ENCODE results near the gene TMX2. TPM values are rescaled to one million over a fixed set of nuclear protein-coding genes. Genes with fewer than 3 reads are reported as not detected.
A peak's percentile ranks its signal among the peaks of the same experiment; 100 is the strongest.

The TMX2 gene
- total RNA-seq, 5 donors from 2014 or later (not counting 1 experiment from before 2014, with no cell fraction given), result 34.5 to 55.9 (median 51.2) TPM

DNA sequence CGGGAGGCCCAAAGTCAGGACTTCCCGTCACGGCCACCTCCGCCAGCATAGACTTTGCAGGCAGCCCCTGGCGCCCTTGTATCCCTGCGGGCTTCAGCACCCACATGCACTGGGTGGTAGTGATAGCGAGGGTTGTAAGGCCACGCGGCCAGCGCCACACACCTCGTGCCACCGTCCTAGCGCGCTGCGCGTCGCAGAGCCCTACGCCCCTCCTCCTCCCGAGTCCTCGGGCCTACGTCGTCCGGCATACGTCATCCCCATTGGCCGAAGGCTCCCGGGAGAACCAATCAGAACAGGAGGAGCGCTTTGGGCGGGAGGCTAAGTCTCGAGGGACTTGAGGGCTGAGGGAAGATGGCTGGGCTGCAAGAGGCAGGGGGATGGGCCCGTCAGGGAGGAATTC, 40.6 kb downstream of the TMX2 start:
- H3K27me3 ChIP-seq (replicated peaks in 1 of 2; ENCODE audit: control insufficient read depth in 2 of 2, extremely low read depth in 1 of 2, insufficient read depth in 2 of 2, low read length in 1 of 2), result no peaks in the 10 kb centered on the region
- no peaks in the 10 kb centered on the region for H3K9me3 ChIP-seq
- H3K27ac Mint-ChIP-seq, result no peak overlapping the region
- H3K36me3 Mint-ChIP-seq, result no peaks in the 10 kb centered on the region
- H3K4me3 ChIP-seq (ENCODE audit: control insufficient read depth in 1 of 2, extremely low read depth in 1 of 2, low read length in 1 of 2), result no peak overlapping the region
- H3K9me3 Mint-ChIP-seq, result no peaks in the 10 kb centered on the region
- CTCF ChIA-PET, result interaction anchor here in 1 of 2 donors (2.2 kb wide), 1 partner anchor 48 kb away, joined by 26 read pairs; no protein-coding TSS in a partner anchor
- H3K4me1 Mint-ChIP-seq, result peaks cover 4 to 8% (median 7%) of the 10 kb centered on the region in 3 donors
- H3K4me3 Mint-ChIP-seq, result no peak overlapping the region
- ATAC-seq (replicated peaks in 1 of 4), result no peak
- H3K4me1 ChIP-seq (ENCODE audit: control insufficient read depth in 1 of 2, extremely low read depth in 1 of 2, insufficient read depth in 2 of 2, low read length in 2 of 2), result no peaks in the 10 kb centered on the region
- H3K27me3 Mint-ChIP-seq, result no peaks in the 10 kb centered on the region
- H3K27ac ChIP-seq (ENCODE audit: low read length), result no peak overlapping the region
- WGBS (ENCODE audit: insufficient coverage), result 96% methylated on average over 28 of the region's 30 CpGs
- POLR2A ChIA-PET, result no interaction called here
- H3K36me3 ChIP-seq (ENCODE audit: control insufficient read depth in 2 of 2, extremely low read depth in 1 of 2, insufficient read depth in 1 of 2, low read length in 1 of 2), result no peaks in the 10 kb centered on the region
- no peak for DNase-seq

DNA sequence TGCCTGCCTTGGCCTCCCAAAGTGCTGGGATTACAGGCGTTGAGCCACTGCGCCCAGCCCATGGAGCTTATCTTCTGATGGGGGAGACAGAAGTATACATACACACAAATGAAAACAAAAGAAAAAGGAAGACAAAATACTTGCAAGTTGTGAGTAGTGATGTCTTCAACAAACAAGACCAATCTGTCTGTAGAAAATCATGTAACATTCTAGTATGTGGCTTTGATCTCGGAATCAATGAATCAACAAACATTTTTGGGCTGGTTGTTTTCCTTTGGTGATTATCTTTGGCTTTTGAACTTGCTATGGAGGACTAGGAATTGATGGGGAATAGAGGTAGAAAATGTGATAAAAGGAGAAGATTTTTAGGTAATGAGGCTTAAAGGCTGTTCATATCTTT, 45.8 kb downstream of the TMX2 start:
- Histone ChIP-seq H3K36me3 (ENCODE audit: control insufficient read depth in 2 of 2, extremely low read depth in 1 of 2, insufficient read depth in 1 of 2, low read length in 1 of 2) (no peaks in the 10 kb centered on the region), H3K27ac (ENCODE audit: low read length) (no peak overlapping the region), H3K4me1 (ENCODE audit: control insufficient read depth in 1 of 2, extremely low read depth in 1 of 2, insufficient read depth in 2 of 2, low read length in 2 of 2) (peaks cover 3 to 7% of the 10 kb centered on the region in 2 experiments), H3K9me3 (no peaks in the 10 kb centered on the region), H3K27me3 (replicated peaks in 1 of 2; ENCODE audit: control insufficient read depth in 2 of 2, extremely low read depth in 1 of 2, insufficient read depth in 2 of 2, low read length in 1 of 2) (no peaks in the 10 kb centered on the region), H3K4me3 (ENCODE audit: control insufficient read depth in 1 of 2, extremely low read depth in 1 of 2, low read length in 1 of 2) (no peak overlapping the region)
- WGBS (ENCODE audit: insufficient coverage), result no CpG with 5 or more reads among the region's 3 CpGs
- CTCF ChIA-PET, result interaction anchor here in 1 of 2 donors (0.9 to 4.5 kb wide), 2 partner anchors 17 to 42 kb away, joined by 4 to 24 read pairs; no protein-coding TSS in a partner anchor
- Mint-ChIP-seq H3K4me1 (peaks cover 8 to 26% (median 8%) of the 10 kb centered on the region in 3 donors), H3K4me3 (no peak overlapping the region), H3K27me3 (no peaks in the 10 kb centered on the region), H3K9me3 (no peaks in the 10 kb centered on the region), H3K36me3 (no peaks in the 10 kb centered on the region), H3K27ac (no peak overlapping the region)
- POLR2A ChIA-PET, result no interaction called here
- ATAC-seq (replicated peaks in 1 of 4) (no peak), DNase-seq (no peak)

DNA sequence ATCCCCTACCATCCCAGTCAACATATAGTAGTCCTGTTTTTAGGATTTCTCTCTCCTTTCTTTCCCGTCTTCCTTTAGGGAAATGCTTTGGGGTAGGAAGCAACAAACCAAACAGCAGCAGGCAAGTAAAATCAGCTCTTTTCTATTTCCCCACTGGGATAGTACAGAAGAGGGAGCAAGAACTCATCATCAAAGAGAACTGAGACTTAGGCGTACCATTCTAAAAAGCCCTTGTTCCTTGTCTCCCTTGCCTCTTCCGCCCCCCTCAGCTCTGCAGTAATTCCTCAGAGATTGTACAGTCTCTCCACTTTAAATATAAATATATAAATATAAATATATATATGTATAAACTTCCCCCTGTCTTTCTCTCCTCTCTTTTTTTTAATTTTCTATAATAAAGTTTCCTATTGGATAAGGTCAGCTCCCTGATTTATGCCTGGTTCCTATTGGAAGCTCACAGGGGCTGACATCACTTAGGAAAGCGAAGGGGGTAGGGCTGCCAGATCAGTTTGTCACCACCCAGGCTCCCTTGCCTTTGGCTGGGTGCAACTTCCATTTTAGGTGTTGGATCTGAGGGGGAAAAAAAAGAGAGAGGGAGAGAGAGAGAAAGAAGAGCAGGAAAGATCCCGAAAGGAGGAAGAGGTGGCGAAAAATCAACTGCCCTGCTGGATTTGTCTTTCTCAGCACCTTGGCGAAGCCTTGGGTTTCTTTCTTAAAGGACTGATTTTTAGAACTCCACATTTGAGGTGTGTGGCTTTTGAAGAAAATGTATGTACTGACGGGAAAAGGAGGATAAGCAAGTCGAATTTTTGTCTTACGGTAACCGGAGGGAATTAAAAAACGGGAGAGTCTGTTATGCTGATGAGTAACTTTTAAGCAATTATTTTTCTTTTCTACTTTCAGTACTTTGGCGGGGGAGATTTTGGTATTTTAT, 49.2 kb downstream of the TMX2 start, which contains the start of gene CTNND1:
CTNND1 (plus strand) TSS at position 502 of the 934 bp plus-strand sequence. CDS start 29,677 bp downstream, outside the sequence.
- Mint-ChIP-seq H3K27me3 (no peaks in the 10 kb centered on the region), H3K4me1 (peaks cover 13 to 35% (median 14%) of the 10 kb centered on the region in 3 donors), H3K36me3 (peaks cover 4% of the 10 kb centered on the region), H3K9me3 (no peaks in the 10 kb centered on the region), H3K4me3 (peak within 1 kb of the TSS in 2 of 3 donors; percentile 37 to 56), H3K27ac (no peak within 1 kb of the TSS)
- peaks cover 3 to 14% of the 10 kb centered on the region in 2 experiments for H3K4me1 ChIP-seq (ENCODE audit: control insufficient read depth in 1 of 2, extremely low read depth in 1 of 2, insufficient read depth in 2 of 2, low read length in 2 of 2)
- WGBS (ENCODE audit: insufficient coverage), result 91% methylated on average over 4 of the region's 13 CpGs
- no peaks in the 10 kb centered on the region for H3K36me3 ChIP-seq (ENCODE audit: control insufficient read depth in 2 of 2, extremely low read depth in 1 of 2, insufficient read depth in 1 of 2, low read length in 1 of 2)
- H3K27ac ChIP-seq (ENCODE audit: low read length), result no peak within 1 kb of the TSS
- CTCF ChIA-PET, result interaction anchor here (0.7 to 4.5 kb wide), 5 partner anchors 34 to 1158 kb away, joined by 3 to 24 read pairs (median 5); no protein-coding TSS in a partner anchor
- no peaks in the 10 kb centered on the region for H3K27me3 ChIP-seq (replicated peaks in 1 of 2; ENCODE audit: control insufficient read depth in 2 of 2, extremely low read depth in 1 of 2, insufficient read depth in 2 of 2, low read length in 1 of 2)
- peak within 1 kb of the TSS in 1 of 2 donors; percentile 10 for H3K4me3 ChIP-seq (ENCODE audit: control insufficient read depth in 1 of 2, extremely low read depth in 1 of 2, low read length in 1 of 2)
- POLR2A ChIA-PET, result interaction anchor here (0.5 to 0.6 kb wide), 2 partner anchors 28 to 812 kb away, joined by 3 to 10 read pairs; no protein-coding TSS in a partner anchor
- DNase-seq (no peak), ATAC-seq (replicated peaks in 1 of 4) (no peak)
- no peaks in the 10 kb centered on the region for H3K9me3 ChIP-seq

DNA sequence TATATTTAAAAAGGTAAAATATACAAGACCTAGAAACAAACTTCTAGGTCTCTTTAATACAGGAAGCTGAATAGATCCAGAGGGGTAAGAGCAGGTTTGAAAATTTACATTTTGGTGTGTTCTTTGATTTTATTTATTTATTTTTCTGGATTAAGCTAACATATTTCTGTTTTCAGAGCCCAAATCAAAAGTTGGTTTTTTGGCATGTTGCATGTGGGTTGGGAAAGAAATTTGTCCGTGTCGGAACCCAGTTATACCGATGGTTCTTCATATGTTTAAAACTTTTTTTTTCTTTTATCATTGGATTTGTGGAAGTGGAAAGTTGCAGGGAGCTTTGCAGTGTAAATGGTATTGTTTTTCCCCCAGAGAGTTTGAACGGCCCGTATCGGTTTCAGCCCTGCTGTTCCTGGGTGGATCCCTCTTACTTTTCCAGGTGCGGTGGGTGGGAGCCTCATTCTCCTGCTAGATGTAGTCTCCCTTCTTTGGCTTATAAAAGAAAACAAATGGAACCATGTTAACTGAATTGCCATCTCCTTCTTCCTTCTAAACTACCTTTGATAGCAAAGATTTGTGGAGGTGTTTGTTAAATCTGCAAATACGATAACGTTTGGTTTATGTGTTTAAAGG, 50.0 kb downstream of the TMX2 start:
- Mint-ChIP-seq H3K4me1 (peaks cover 13 to 35% (median 14%) of the 10 kb centered on the region in 3 donors), H3K4me3 (peak overlapping the region in 2 of 3 donors; percentile 24 to 37), H3K27ac (no peak overlapping the region), H3K9me3 (no peaks in the 10 kb centered on the region), H3K36me3 (peaks cover 9% of the 10 kb centered on the region), H3K27me3 (no peaks in the 10 kb centered on the region)
- H3K9me3 ChIP-seq, result no peaks in the 10 kb centered on the region
- peak overlapping the region in 1 of 2 donors; percentile 10 for H3K4me3 ChIP-seq (ENCODE audit: control insufficient read depth in 1 of 2, extremely low read depth in 1 of 2, low read length in 1 of 2)
- no peaks in the 10 kb centered on the region for H3K27me3 ChIP-seq (replicated peaks in 1 of 2; ENCODE audit: control insufficient read depth in 2 of 2, extremely low read depth in 1 of 2, insufficient read depth in 2 of 2, low read length in 1 of 2)
- POLR2A ChIA-PET, result no interaction called here
- no peak overlapping the region for H3K27ac ChIP-seq (ENCODE audit: low read length)
- WGBS (ENCODE audit: insufficient coverage), result 67% methylated on average over 2 of the region's 9 CpGs
- CTCF ChIA-PET, result interaction anchor here (0.6 to 4.5 kb wide), 5 partner anchors 31 to 1157 kb away, joined by 3 to 24 read pairs (median 4); no protein-coding TSS in a partner anchor
- peaks cover 3 to 14% of the 10 kb centered on the region in 2 experiments for H3K4me1 ChIP-seq (ENCODE audit: control insufficient read depth in 1 of 2, extremely low read depth in 1 of 2, insufficient read depth in 2 of 2, low read length in 2 of 2)
- no peaks in the 10 kb centered on the region for H3K36me3 ChIP-seq (ENCODE audit: control insufficient read depth in 2 of 2, extremely low read depth in 1 of 2, insufficient read depth in 1 of 2, low read length in 1 of 2)
- DNase-seq (no peak), ATAC-seq (replicated peaks in 1 of 4) (no peak)

DNA sequence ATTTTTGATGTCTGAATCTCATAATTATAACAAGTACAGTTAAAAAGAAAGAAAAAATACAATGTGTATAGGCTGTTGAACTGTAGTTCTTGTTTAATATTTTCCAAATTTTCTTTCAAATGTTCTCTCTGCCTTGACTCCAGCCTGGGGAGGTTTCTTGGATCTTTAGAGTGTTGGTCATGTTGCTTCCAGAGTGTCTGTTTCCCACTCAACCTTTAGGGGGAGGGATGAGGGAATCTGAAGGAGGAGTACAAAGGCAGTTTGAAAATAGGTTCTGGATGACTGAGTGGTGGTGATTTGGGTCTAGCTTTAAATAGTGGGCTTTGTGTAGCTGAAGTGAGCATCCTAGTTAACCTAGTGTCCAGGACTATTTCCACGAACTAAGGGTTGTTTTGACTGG, 51.2 kb downstream of the TMX2 start:
- no peaks in the 10 kb centered on the region for H3K36me3 ChIP-seq (ENCODE audit: control insufficient read depth in 2 of 2, extremely low read depth in 1 of 2, insufficient read depth in 1 of 2, low read length in 1 of 2)
- no peaks in the 10 kb centered on the region for H3K9me3 ChIP-seq
- no peak overlapping the region for H3K27ac Mint-ChIP-seq
- no peak overlapping the region for H3K4me3 ChIP-seq (ENCODE audit: control insufficient read depth in 1 of 2, extremely low read depth in 1 of 2, low read length in 1 of 2)
- H3K4me1 ChIP-seq (ENCODE audit: control insufficient read depth in 1 of 2, extremely low read depth in 1 of 2, insufficient read depth in 2 of 2, low read length in 2 of 2), result peaks cover 3 to 14% of the 10 kb centered on the region in 2 experiments
- peak overlapping the region in 1 of 3 donors; percentile 20 for H3K4me3 Mint-ChIP-seq
- H3K4me1 Mint-ChIP-seq, result peaks cover 13 to 35% (median 14%) of the 10 kb centered on the region in 3 donors
- WGBS (ENCODE audit: insufficient coverage), result no CpG with 5 or more reads among the region's 1 CpG
- peaks cover 10% of the 10 kb centered on the region for H3K36me3 Mint-ChIP-seq
- H3K27me3 Mint-ChIP-seq, result no peaks in the 10 kb centered on the region
- H3K9me3 Mint-ChIP-seq, result no peaks in the 10 kb centered on the region
- H3K27me3 ChIP-seq (replicated peaks in 1 of 2; ENCODE audit: control insufficient read depth in 2 of 2, extremely low read depth in 1 of 2, insufficient read depth in 2 of 2, low read length in 1 of 2), result no peaks in the 10 kb centered on the region
- ChIA-PET CTCF (interaction anchor here (0.6 to 2.1 kb wide), 3 partner anchors 37 to 122 kb away, joined by 4 to 19 read pairs (median 4); no protein-coding TSS in a partner anchor), POLR2A (no interaction called here)
- ATAC-seq (replicated peaks in 1 of 4) (no peak), DNase-seq (no peak)
- H3K27ac ChIP-seq (ENCODE audit: low read length), result no peak overlapping the region

DNA sequence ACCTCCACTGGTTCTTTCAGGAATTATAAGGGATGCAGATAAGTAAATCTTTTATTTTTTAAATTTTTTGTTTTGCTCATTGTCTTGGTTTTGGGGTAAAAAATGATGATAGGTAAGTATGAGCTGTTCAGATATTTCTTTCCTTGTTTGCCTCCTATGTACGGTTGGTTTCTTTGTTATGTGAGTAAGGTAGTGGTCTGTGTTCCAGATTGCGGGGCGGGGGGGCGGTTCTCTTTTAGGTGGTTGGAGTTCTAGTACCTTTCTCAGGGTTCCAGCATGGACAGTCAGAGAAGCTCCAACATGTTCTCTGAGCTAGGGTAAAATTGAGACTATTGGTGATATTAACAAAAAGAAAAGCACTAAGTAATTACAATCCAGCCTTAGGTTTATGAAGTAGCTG, 51.6 kb downstream of the TMX2 start:
- Histone ChIP-seq H3K36me3 (ENCODE audit: control insufficient read depth in 2 of 2, extremely low read depth in 1 of 2, insufficient read depth in 1 of 2, low read length in 1 of 2) (no peaks in the 10 kb centered on the region), H3K27ac (ENCODE audit: low read length) (no peak overlapping the region), H3K27me3 (replicated peaks in 1 of 2; ENCODE audit: control insufficient read depth in 2 of 2, extremely low read depth in 1 of 2, insufficient read depth in 2 of 2, low read length in 1 of 2) (no peaks in the 10 kb centered on the region), H3K4me1 (ENCODE audit: control insufficient read depth in 1 of 2, extremely low read depth in 1 of 2, insufficient read depth in 2 of 2, low read length in 2 of 2) (peaks cover 3 to 14% of the 10 kb centered on the region in 2 experiments), H3K4me3 (ENCODE audit: control insufficient read depth in 1 of 2, extremely low read depth in 1 of 2, low read length in 1 of 2) (no peak overlapping the region), H3K9me3 (no peaks in the 10 kb centered on the region)
- no peak for ATAC-seq (replicated peaks in 1 of 4)
- WGBS (ENCODE audit: insufficient coverage), result 71% methylated on average over 1 of the region's 4 CpGs
- Mint-ChIP-seq H3K27me3 (no peaks in the 10 kb centered on the region), H3K4me3 (no peak overlapping the region), H3K27ac (no peak overlapping the region), H3K9me3 (no peaks in the 10 kb centered on the region), H3K4me1 (peaks cover 13 to 35% (median 14%) of the 10 kb centered on the region in 3 donors), H3K36me3 (peaks cover 10% of the 10 kb centered on the region)
- ChIA-PET CTCF (interaction anchor here (0.6 to 2.1 kb wide), 4 partner anchors 36 to 157 kb away, joined by 3 to 19 read pairs (median 4); no protein-coding TSS in a partner anchor), POLR2A (no interaction called here)
- DNase-seq, result no peak
